ENCODE measurements around the gene METTL23.
A peak's percentile ranks its signal among the peaks of the same experiment; 100 is the strongest.
"Not testable (repeated sequence)": the region's sequence is repeated elsewhere in the genome, so short reads cannot be mapped to it uniquely, and the experiment has no call there.

METTL23 gene

DNA sequence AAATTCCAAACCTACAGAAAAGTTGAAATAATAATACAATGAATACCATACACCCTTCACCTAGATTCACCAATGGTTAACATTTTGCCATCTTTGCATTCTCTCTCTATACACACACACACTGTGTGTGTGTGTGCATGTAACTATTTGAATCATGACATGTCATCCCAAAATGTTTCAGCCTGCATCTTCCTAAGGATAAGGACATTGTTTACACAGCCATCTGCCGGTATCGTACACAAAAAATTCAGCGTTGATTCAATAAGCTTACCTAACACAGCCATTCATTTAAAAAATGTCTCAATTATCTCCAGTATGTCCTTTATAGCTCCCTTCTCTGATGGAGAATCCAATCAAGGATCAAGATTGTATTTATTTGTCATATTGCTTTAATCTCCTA is 19.8 kb upstream of the METTL23 start:
- peaks cover 12% of the 10 kb centered on the region for H3K36me3 ChIP-seq
- TF ChIP-seq, protein P1, sequence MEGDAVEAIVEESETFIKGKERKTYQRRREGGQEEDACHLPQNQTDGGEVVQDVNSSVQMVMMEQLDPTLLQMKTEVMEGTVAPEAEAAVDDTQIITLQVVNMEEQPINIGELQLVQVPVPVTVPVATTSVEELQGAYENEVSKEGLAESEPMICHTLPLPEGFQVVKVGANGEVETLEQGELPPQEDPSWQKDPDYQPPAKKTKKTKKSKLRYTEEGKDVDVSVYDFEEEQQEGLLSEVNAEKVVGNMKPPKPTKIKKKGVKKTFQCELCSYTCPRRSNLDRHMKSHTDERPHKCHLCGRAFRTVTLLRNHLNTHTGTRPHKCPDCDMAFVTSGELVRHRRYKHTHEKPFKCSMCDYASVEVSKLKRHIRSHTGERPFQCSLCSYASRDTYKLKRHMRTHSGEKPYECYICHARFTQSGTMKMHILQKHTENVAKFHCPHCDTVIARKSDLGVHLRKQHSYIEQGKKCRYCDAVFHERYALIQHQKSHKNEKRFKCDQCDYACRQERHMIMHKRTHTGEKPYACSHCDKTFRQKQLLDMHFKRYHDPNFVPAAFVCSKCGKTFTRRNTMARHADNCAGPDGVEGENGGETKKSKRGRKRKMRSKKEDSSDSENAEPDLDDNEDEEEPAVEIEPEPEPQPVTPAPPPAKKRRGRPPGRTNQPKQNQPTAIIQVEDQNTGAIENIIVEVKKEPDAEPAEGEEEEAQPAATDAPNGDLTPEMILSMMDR (IDR thresholded peaks at IDR 0.05; ENCODE audit: low read depth, low read length), result no peak
- no peaks in the 10 kb centered on the region for H3K9me3 ChIP-seq
- peaks cover 23% of the 10 kb centered on the region for H3K4me1 ChIP-seq
- H3K27me3 ChIP-seq, result no peaks in the 10 kb centered on the region
- H3K4me3 ChIP-seq (ENCODE audit: low read depth, low read length), result no peak overlapping the region
- no peak for DNase-seq

DNA sequence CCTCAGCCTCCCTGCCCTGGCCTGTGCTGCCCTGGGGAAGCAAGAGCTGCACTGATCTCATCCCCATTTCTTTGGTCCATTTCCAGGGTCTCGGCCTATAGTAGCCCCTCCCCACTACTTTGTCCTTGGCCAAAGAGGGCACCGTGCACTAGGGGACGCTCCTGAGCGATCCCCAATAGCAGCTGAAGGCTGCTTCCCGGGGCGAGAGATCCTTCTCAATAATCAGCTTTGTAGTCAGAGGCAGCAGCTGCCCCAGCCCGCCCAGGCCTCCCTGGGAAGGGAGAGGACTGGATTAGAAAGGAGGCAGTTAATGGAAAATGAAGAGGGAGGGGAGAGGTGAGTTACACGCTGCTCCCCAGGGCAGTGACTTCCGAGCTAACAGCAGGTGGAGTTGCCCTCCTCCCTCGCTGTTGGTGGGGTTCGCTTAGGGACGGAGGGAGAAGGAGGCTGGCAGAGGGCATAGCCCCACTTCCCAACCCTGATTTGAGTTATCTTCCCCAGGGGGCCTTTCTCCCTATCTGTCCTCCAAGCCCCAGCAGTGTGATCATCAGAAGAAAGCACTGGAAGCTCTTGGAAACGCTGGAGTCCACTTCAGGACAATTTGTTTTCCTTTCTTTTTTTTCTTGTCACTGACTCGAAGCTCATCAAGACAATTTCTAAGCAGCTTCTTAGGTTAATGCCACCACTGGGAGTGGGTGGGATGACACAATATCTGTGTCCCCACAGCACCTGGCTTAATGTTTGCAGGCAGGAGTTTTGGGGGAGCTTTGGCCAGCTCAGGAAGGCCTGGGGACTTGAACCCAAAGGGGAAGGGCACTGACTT is 18.4 kb upstream of the METTL23 start:
- Histone ChIP-seq H3K9me3 (no peaks in the 10 kb centered on the region), H3K4me3 (ENCODE audit: low read depth, low read length) (peak overlapping the region; percentile 95), H3K36me3 (peaks cover 12% of the 10 kb centered on the region), H3K4me1 (peaks cover 20% of the 10 kb centered on the region), H3K27me3 (no peaks in the 10 kb centered on the region)
- peak; percentile 71 for DNase-seq
- TF ChIP-seq, protein P1 (IDR thresholded peaks at IDR 0.05; ENCODE audit: low read depth, low read length), result peak; percentile 74

DNA sequence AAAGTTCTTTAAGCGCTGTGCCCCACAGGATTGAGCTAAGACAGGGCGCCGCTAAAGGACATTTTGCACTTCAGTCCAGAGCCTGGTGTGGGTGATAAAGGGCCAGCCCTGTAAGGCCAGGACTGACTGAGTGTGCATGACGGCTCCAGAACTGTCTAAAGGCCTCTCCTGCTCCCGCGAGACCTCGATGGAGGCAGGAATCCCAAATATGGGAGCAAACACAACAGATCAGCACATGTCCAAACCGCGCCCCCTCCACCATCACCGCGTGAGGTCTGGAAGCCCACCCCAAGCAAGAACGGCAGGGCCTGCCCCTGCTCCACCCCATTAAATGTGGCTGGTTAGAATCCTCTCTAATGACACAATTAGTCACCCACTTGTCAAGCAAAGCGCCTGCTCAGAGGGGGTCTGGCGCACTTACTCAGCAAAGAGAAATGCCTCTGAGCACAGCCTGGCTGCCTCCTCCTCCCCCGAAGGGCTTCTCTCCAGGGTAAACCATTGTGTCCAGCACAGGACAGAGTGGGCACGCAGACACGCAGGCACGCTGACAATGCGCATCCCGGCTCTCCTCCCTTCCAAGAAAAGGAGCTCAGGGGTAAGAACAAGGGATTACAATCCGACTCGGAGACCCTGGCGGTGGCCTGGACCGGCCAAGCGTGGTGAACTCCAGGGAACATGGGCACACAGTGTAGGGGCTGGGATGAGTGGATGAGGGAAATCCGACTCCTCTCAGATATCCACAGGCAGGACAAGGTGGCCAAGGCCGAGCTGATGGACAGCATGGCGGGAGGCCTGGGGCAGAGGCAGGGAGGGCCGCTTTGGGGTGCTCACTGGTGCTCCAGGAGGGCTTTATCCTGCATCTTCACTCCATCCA is 17.3 kb upstream of the METTL23 start:
- DNase-seq, result peak; percentile 96
- Histone ChIP-seq H3K4me3 (ENCODE audit: low read depth, low read length) (peak overlapping the region; percentile 95), H3K36me3 (peaks cover 20% of the 10 kb centered on the region), H3K27me3 (no peaks in the 10 kb centered on the region), H3K4me1 (peaks cover 20% of the 10 kb centered on the region), H3K9me3 (no peaks in the 10 kb centered on the region)
- TF ChIP-seq, protein P1 (IDR thresholded peaks at IDR 0.05; ENCODE audit: low read depth, low read length), result no peak

DNA sequence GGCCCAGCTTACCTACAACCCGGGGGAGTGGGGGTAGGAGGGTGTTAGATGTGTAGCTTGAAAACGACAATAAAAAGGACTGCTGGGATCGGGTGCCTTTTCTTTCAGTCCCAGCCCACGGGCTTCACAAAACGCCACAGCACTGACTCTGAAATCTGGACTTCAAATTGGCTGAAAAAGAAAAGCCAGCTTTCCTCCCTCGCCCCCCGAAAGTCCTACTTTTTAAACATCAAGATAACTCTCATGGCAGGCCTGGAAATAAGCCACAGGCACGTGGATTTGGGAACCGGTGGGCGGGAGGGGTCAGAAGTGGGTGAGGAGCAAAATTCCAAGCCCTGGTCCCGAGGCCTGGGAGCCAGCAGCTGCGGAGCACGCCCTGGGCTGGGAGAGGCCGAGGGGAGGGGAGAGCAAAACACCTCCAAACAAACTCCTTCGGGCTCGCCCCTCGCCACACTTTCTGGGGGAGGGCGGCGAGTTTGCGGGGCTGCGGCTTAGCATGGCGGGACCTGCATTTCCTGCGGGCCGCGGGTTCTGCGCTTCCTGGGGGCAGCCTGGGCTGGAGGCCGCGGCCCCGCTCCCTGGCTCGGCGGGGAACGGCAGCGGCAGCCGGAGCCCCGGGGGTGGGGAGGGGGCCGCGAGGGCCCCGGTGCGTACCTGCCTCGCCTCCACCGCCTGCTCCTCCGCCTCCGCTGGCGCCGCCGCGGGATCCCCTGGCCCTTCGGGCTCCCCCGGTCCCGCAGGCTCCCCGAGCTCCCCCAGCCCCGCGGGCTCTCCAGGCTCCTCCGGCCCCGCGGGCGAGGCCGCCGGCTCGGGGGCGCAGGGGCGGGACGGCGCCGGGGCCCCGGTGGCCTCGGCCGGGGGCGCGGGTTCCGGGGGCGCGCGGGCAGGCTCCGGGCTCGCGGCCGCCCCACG is 16.4 kb upstream of the METTL23 start:
- peaks cover 20% of the 10 kb centered on the region for H3K4me1 ChIP-seq
- not testable (repeated sequence) for H3K9me3 ChIP-seq, DNase-seq, H3K27me3 ChIP-seq
- H3K4me3 ChIP-seq (ENCODE audit: low read depth, low read length), result peak overlapping the region; percentile 95
- peaks cover 22% of the 10 kb centered on the region for H3K36me3 ChIP-seq

DNA sequence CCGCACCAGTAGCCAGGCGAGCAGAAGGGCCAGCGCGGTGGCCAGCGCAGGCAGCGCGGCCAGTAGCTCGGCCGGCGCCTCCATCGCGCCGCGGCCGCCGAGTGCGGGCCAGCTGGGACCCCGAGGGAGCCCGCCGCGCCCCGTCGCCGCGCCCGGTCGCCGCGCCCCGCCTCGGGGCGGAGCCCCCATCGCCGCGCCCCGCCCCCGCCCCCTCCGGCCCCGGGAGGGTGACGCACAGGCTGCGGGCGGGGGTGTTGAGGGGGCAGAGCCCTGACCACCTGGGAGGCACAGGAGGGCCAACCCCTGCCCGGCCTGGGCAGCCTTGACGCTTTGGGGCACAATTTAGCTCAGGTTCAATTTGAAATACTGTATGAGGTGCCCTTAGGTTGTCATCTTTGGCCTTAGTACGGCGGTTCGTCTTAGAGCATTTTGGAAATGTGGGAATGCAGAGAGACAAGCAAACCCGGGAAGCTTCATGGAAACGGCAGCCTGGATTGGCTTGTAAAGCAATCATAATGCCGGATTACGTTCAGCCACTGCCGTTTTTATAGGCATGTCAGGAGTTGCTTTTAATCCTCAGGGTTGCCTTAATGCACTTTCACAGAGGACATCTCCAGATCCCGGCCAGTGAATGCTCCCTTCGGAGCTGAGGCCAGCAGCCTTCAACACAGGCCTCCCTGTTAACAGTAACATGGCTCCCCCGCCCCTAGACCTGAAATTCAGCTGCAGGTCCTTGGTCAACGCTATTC is 15.6 kb upstream of the METTL23 start, which contains the start of gene MXRA7:
Gene MXRA7 (minus strand): TSS at position 103 of the 749 bp plus-strand sequence. CDS start 19 bp downstream, at position 84.
- TF ChIP-seq, protein P1 (IDR thresholded peaks at IDR 0.05; ENCODE audit: low read depth, low read length), result no peak
- Histone ChIP-seq H3K27me3 (no peaks in the 10 kb centered on the region), H3K36me3 (peaks cover 30% of the 10 kb centered on the region), H3K4me1 (peaks cover 20% of the 10 kb centered on the region), H3K4me3 (ENCODE audit: low read depth, low read length) (peak within 1 kb of the TSS; percentile 95), H3K9me3 (no peaks in the 10 kb centered on the region)
- peak; percentile 86 for DNase-seq

DNA sequence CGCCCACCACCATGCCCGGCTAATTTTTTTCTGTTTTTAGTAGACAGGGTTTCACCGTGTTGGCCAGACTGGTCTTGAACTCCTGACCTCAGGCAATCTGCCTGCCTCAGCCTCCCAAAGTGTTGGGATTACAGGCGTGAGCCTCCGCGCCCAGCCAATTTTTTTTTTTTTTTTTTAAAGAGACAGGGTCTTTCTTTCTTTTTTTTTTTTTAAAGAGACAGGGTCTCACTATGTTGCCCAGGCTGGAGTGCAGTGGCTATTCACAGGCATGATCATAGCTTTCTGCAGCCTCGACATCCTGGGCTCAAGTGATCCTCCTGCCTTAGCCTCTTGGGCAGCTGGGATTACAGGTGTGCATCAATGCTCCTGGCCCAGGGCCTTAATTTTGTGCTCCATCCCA is 14.3 kb upstream of the METTL23 start:
- H3K9me3 ChIP-seq; DNase-seq; H3K4me3 ChIP-seq (ENCODE audit: low read depth, low read length); H3K27me3 ChIP-seq: not testable (repeated sequence)
- H3K4me1 ChIP-seq, result peaks cover 24% of the 10 kb centered on the region
- H3K36me3 ChIP-seq, result peaks cover 40% of the 10 kb centered on the region

Data from BE2C (cell line).